ENCODE results near the gene CCDC86.
"Not testable (repeated sequence)": the region's sequence is repeated elsewhere in the genome, so short reads cannot be mapped to it uniquely, and the experiment has no call there.

CCDC86 gene

GRCh38 chr11:60809691-60810090, 32.2 kb upstream of the CCDC86 start:
- Histone ChIP-seq H3K9ac (ENCODE audit: insufficient read length) (no peak overlapping the region), H3K27ac (no peak overlapping the region), H3K36me3 (ENCODE audit: insufficient read depth, low read length) (no peaks in the 10 kb centered on the region), H3K9me3 (ENCODE audit: low read depth, low read length) (no peaks in the 10 kb centered on the region), H3K4me3 (no peak overlapping the region)
- no peak for DNase-seq (ENCODE audit: low read depth, low spot score)
- TF ChIP-seq EZH2 (IDR thresholded peaks at IDR 0.05) (no peak), FOXP2 (optimal IDR thresholded peaks at IDR 0.05; ENCODE audit: control extremely low read depth, extremely low read length, insufficient read depth) (no peak), POLR2AphosphoS5 (IDR thresholded peaks at IDR 0.05; ENCODE audit: borderline replicate concordance, low read depth, low read length) (no peak)

- no peak for DNase-seq (ENCODE audit: low read depth, low spot score)
- Histone ChIP-seq H3K4me3 (no peak overlapping the region), H3K9ac (ENCODE audit: insufficient read length) (no peak overlapping the region), H3K27ac (no peak overlapping the region), H3K9me3 (ENCODE audit: low read depth, low read length) (no peaks in the 10 kb centered on the region), H3K36me3 (ENCODE audit: insufficient read depth, low read length) (no peaks in the 10 kb centered on the region)
- no peak for TF ChIP-seq POLR2AphosphoS5 (IDR thresholded peaks at IDR 0.05; ENCODE audit: borderline replicate concordance, low read depth, low read length)
- no peak for TF ChIP-seq FOXP2 (optimal IDR thresholded peaks at IDR 0.05; ENCODE audit: control extremely low read depth, extremely low read length, insufficient read depth)
- no peak for TF ChIP-seq EZH2 (IDR thresholded peaks at IDR 0.05)
These were observed 31.8 kb upstream of the CCDC86 start for GRCh38 chr11:60810151-60810550.

- Histone ChIP-seq H3K9ac (ENCODE audit: insufficient read length) (no peak overlapping the region), H3K36me3 (ENCODE audit: insufficient read depth, low read length) (no peaks in the 10 kb centered on the region), H3K4me3 (no peak overlapping the region), H3K9me3 (ENCODE audit: low read depth, low read length) (no peaks in the 10 kb centered on the region), H3K27ac (no peak overlapping the region)
- DNase-seq (ENCODE audit: low read depth, low spot score) = no peak
- TF ChIP-seq FOXP2 (optimal IDR thresholded peaks at IDR 0.05; ENCODE audit: control extremely low read depth, extremely low read length, insufficient read depth) = no peak
- TF ChIP-seq POLR2AphosphoS5 (IDR thresholded peaks at IDR 0.05; ENCODE audit: borderline replicate concordance, low read depth, low read length) = no peak
- no peak for TF ChIP-seq EZH2 (IDR thresholded peaks at IDR 0.05)
These were observed 31.3 kb upstream of the CCDC86 start for GRCh38 chr11:60810569-60810968.

- H3K4me3 ChIP-seq = no peak overlapping the region
- H3K36me3 ChIP-seq (ENCODE audit: insufficient read depth, low read length) = no peaks in the 10 kb centered on the region
- no peak for TF ChIP-seq POLR2AphosphoS5 (IDR thresholded peaks at IDR 0.05; ENCODE audit: borderline replicate concordance, low read depth, low read length)
- DNase-seq (ENCODE audit: low read depth, low spot score) = no peak
- H3K27ac ChIP-seq = no peak overlapping the region
- H3K9ac ChIP-seq (ENCODE audit: insufficient read length) = no peak overlapping the region
- H3K9me3 ChIP-seq (ENCODE audit: low read depth, low read length) = no peaks in the 10 kb centered on the region
These were observed 28.6 kb upstream of the CCDC86 start for GRCh38 chr11:60813324-60813723.

- no peak for TF ChIP-seq FOXP2 (optimal IDR thresholded peaks at IDR 0.05; ENCODE audit: control extremely low read depth, extremely low read length, insufficient read depth)
- no peak for TF ChIP-seq POLR2AphosphoS5 (IDR thresholded peaks at IDR 0.05; ENCODE audit: borderline replicate concordance, low read depth, low read length)
- TF ChIP-seq EZH2 (IDR thresholded peaks at IDR 0.05) = no peak
- DNase-seq (ENCODE audit: low read depth, low spot score) = no peak
- Histone ChIP-seq H3K36me3 (ENCODE audit: insufficient read depth, low read length) (no peaks in the 10 kb centered on the region), H3K9ac (ENCODE audit: insufficient read length) (no peak overlapping the region), H3K4me3 (no peak overlapping the region), H3K9me3 (ENCODE audit: low read depth, low read length) (no peaks in the 10 kb centered on the region), H3K27ac (no peak overlapping the region)
These were observed 27.8 kb upstream of the CCDC86 start for GRCh38 chr11:60814112-60814511.

GRCh38 chr11:60816590-60817157, 25.2 kb upstream of the CCDC86 start:
- TF ChIP-seq POLR2AphosphoS5 (IDR thresholded peaks at IDR 0.05; ENCODE audit: borderline replicate concordance, low read depth, low read length) (no peak), EZH2 (IDR thresholded peaks at IDR 0.05) (no peak), FOXP2 (optimal IDR thresholded peaks at IDR 0.05; ENCODE audit: control extremely low read depth, extremely low read length, insufficient read depth) (no peak)
- Histone ChIP-seq H3K9me3 (ENCODE audit: low read depth, low read length) (no peaks in the 10 kb centered on the region), H3K4me3 (no peak overlapping the region), H3K27ac (no peak overlapping the region), H3K36me3 (ENCODE audit: insufficient read depth, low read length) (no peaks in the 10 kb centered on the region), H3K9ac (ENCODE audit: insufficient read length) (no peak overlapping the region)
- no peak for DNase-seq (ENCODE audit: low read depth, low spot score)

- TF ChIP-seq FOXP2 (optimal IDR thresholded peaks at IDR 0.05; ENCODE audit: control extremely low read depth, extremely low read length, insufficient read depth) = no peak
- TF ChIP-seq EZH2 (IDR thresholded peaks at IDR 0.05) = no peak
- no peak for TF ChIP-seq POLR2AphosphoS5 (IDR thresholded peaks at IDR 0.05; ENCODE audit: borderline replicate concordance, low read depth, low read length)
These were observed 23.9 kb upstream of the CCDC86 start for GRCh38 chr11:60818057-60818456.

GRCh38 chr11:60821827-60822599, 19.9 kb upstream of the CCDC86 start:
- no peaks in the 10 kb centered on the region for H3K36me3 ChIP-seq (ENCODE audit: insufficient read depth, low read length)
- no peak overlapping the region for H3K4me3 ChIP-seq
- no peak overlapping the region for H3K27ac ChIP-seq
- TF ChIP-seq POLR2AphosphoS5 (IDR thresholded peaks at IDR 0.05; ENCODE audit: borderline replicate concordance, low read depth, low read length) (no peak), FOXP2 (optimal IDR thresholded peaks at IDR 0.05; ENCODE audit: control extremely low read depth, extremely low read length, insufficient read depth) (no peak), EZH2 (IDR thresholded peaks at IDR 0.05) (no peak)
- no peak for DNase-seq (ENCODE audit: low read depth, low spot score)
- no peaks in the 10 kb centered on the region for H3K9me3 ChIP-seq (ENCODE audit: low read depth, low read length)
- no peak overlapping the region for H3K9ac ChIP-seq (ENCODE audit: insufficient read length)

More at GRCh38 chr11:60818057-60818456, 23.9 kb upstream of the CCDC86 start:
- H3K9me3 ChIP-seq (ENCODE audit: low read depth, low read length) = no peaks in the 10 kb centered on the region
- H3K27ac ChIP-seq = no peak overlapping the region
- H3K4me3 ChIP-seq = no peak overlapping the region
- H3K36me3 ChIP-seq (ENCODE audit: insufficient read depth, low read length) = no peaks in the 10 kb centered on the region
- H3K9ac ChIP-seq (ENCODE audit: insufficient read length) = no peak overlapping the region
- DNase-seq (ENCODE audit: low read depth, low spot score) = no peak

GRCh38 chr11:60823745-60824306, 18.1 kb upstream of the CCDC86 start:
- H3K9me3 ChIP-seq (ENCODE audit: low read depth, low read length); H3K36me3 ChIP-seq (ENCODE audit: insufficient read depth, low read length); DNase-seq (ENCODE audit: low read depth, low spot score); H3K27ac ChIP-seq; H3K4me3 ChIP-seq; H3K9ac ChIP-seq (ENCODE audit: insufficient read length): not testable (repeated sequence)
